H1 (cell line): ENCODE data around the gene TATDN2. TPM values are rescaled to one million over a fixed set of nuclear protein-coding genes. Genes with fewer than 3 reads are reported as not detected.

Experiments used
- CTCF ChIA-PET: fragments of 300-600 bp; sonication (Branson Sonifier 250); formaldehyde crosslinking; loops from one replicate; lab custom pipeline; 2021; ENCODE audit not compliant: partially characterized antibody; lab: Charles Lee
- POLR2A ChIA-PET: fragments of 300-600 bp; sonication (Branson Sonifier 250); formaldehyde crosslinking; loops from one replicate; lab custom pipeline; 2021; ENCODE audit warnings: inconsistent platforms; ENCODE audit not compliant: partially characterized antibody; lab: Charles Lee
- DNase-seq, 2 experiments: peaks; one replicate each; pipeline versions ENCODE4 v3.0.0 to v3.0.0-alpha.2; 2010 to 2022; ENCODE audit warnings: low spot score in 2 of 2, low read depth in 1 of 2, mixed read lengths in 1 of 2
- FAIRE-seq: peaks from 2 replicates; lab custom pipeline; 2011; peaks lifted over from hg19 to GRCh38; lab: Jason Lieb, UNC
- H2AFZ ChIP-seq: 2 replicates; pipeline ENCODE4 v1.8.1; 2012; ENCODE audit warnings: low read length, inconsistent platforms
- H2AK5ac ChIP-seq: 2 replicates; pipeline ENCODE4 v1.6.1; 2013; ENCODE audit warnings: low read depth, low read length
- H2BK120ac ChIP-seq: replicated peaks from 2 replicates; pipeline ENCODE3; 2013; ENCODE audit warnings: low read depth, low read length, inconsistent platforms
- H2BK12ac ChIP-seq: 2 replicates; pipeline ENCODE4 v1.6.1; 2013; ENCODE audit warnings: low read depth, low read length
- H2BK15ac ChIP-seq: 2 replicates; pipeline ENCODE4 v1.6.1; 2013; ENCODE audit warnings: low read length
- H2BK20ac ChIP-seq: 2 replicates; pipeline ENCODE4 v1.6.1; 2013; ENCODE audit warnings: low read length
- H2BK5ac ChIP-seq: 2 replicates; pipeline ENCODE4 v1.6.1; 2013; ENCODE audit warnings: low read depth, low read length
- H3K14ac ChIP-seq: 2 replicates; pipeline ENCODE4 v1.6.1; 2013; ENCODE audit warnings: inconsistent platforms; ENCODE audit not compliant: insufficient read length
- H3K18ac ChIP-seq: 2 replicates; pipeline ENCODE4 v1.6.1; 2013; ENCODE audit warnings: low read length; ENCODE audit errors: extremely low read depth
- H3K23ac ChIP-seq: 2 replicates; pipeline ENCODE4 v1.6.1; 2013; ENCODE audit warnings: inconsistent platforms; ENCODE audit not compliant: insufficient read length
- H3K23me2 ChIP-seq: 2 replicates; pipeline ENCODE4 v1.6.1; 2013; ENCODE audit warnings: low read depth, low read length
- H3K27ac ChIP-seq: 2 replicates; pipeline ENCODE4 v1.6.1; 2011; ENCODE audit warnings: low read depth, low read length, inconsistent platforms
- H3K27me3 ChIP-seq, 4 experiments: replicated peaks in 1 of 4; 1 replicate in 1 of 4; 2 replicates in 3 of 4; pipeline versions ENCODE4 v1.6.1 to v1.8.1; 2011 to 2013; ENCODE audit warnings: low read length in 3 of 4, mild to moderate bottlenecking in 3 of 4, inconsistent platforms in 2 of 4, mixed read lengths in 2 of 4, moderate library complexity in 1 of 4; ENCODE audit not compliant: control insufficient read depth in 3 of 4, insufficient read depth in 3 of 4; ENCODE audit errors: extremely low read depth in 1 of 4
- H3K36me3 ChIP-seq, 4 experiments: 2 replicates each; pipeline versions ENCODE4 v1.6.1 to v1.8.1; 2011 to 2013; ENCODE audit warnings: mild to moderate bottlenecking in 4 of 4, low read length in 3 of 4, moderate library complexity in 2 of 4, control low read depth in 1 of 4, inconsistent platforms in 1 of 4; ENCODE audit not compliant: insufficient read depth in 4 of 4, control insufficient read depth in 2 of 4
- H3K4ac ChIP-seq: replicated peaks from 2 replicates; pipeline ENCODE3; 2013; ENCODE audit warnings: low read length, low read depth, mixed read lengths, inconsistent platforms; ENCODE audit not compliant: insufficient read length
- H3K4me1 ChIP-seq, 4 experiments: replicated peaks in 1 of 4; 1 replicate in 1 of 4; 2 replicates in 3 of 4; pipeline versions ENCODE4 v1.6.1 to v1.8.1; 2011 to 2013; ENCODE audit warnings: low read length in 3 of 4, inconsistent platforms in 2 of 4, mixed read lengths in 1 of 4; ENCODE audit not compliant: insufficient read depth in 4 of 4, control insufficient read depth in 3 of 4
- H3K4me2 ChIP-seq, 2 experiments: 2 replicates each; pipeline versions ENCODE4 v1.6.1 to v1.8.1; 2011 to 2013; ENCODE audit warnings: low read depth in 2 of 2, low read length in 2 of 2, control low read depth in 1 of 2, inconsistent platforms in 1 of 2, mild to moderate bottlenecking in 1 of 2; ENCODE audit not compliant: insufficient read depth in 1 of 2
- H3K4me3 ChIP-seq, 4 experiments: fragments of 200-600, 300-600 bp in 1 of 4; sonication (generic), shearing (Covaris generic), sonication (Bioruptor Twin) in 1 of 4; 2 replicates each; pipeline versions ENCODE4 v1.5.1 to v1.8.1; 2011 to 2016; ENCODE audit warnings: low read length in 4 of 4, low read depth in 3 of 4, control low read depth in 2 of 4, inconsistent platforms in 2 of 4, mild to moderate bottlenecking in 2 of 4, mixed read lengths in 1 of 4, moderate library complexity in 1 of 4; ENCODE audit not compliant: insufficient read depth in 2 of 4; ENCODE audit errors: extremely low read depth in 1 of 4
- H3K56ac ChIP-seq: replicated peaks from 2 replicates; pipeline ENCODE3; 2013; ENCODE audit warnings: low read depth, mild to moderate bottlenecking, mixed read lengths, low read length, inconsistent platforms; ENCODE audit not compliant: insufficient read length
- H3K79me1 ChIP-seq: 2 replicates; pipeline ENCODE4 v1.6.1; 2013; ENCODE audit warnings: low read depth, low read length, control low read depth
- H3K79me2 ChIP-seq, 2 experiments: 2 replicates each; pipeline versions ENCODE4 v1.6.1 to v1.8.1; 2012 to 2013; ENCODE audit warnings: low read length in 2 of 2, mild to moderate bottlenecking in 2 of 2, inconsistent platforms in 1 of 2; ENCODE audit not compliant: insufficient read depth in 2 of 2, control insufficient read depth in 1 of 2
- H3K9ac ChIP-seq, 4 experiments: replicated peaks in 1 of 4; 1 replicate in 1 of 4; 2 replicates in 3 of 4; pipeline versions ENCODE4 v1.6.1 to v1.8.1; 2011 to 2013; ENCODE audit warnings: low read depth in 3 of 4, low read length in 3 of 4, control low read depth in 2 of 4, mild to moderate bottlenecking in 2 of 4, moderate library complexity in 2 of 4, inconsistent platforms in 1 of 4; ENCODE audit errors: extremely low read depth in 1 of 4
- H3K9me3 ChIP-seq, 2 experiments: 2 replicates each; pipeline versions ENCODE4 v1.6.1 to v1.8.1; 2012 to 2013; ENCODE audit warnings: mild to moderate bottlenecking in 2 of 2, moderate library complexity in 2 of 2, control low read depth in 1 of 2, inconsistent platforms in 1 of 2, low read depth in 1 of 2, low read length in 1 of 2, mixed read lengths in 1 of 2; ENCODE audit not compliant: insufficient read depth in 2 of 2
- H4K20me1 ChIP-seq, 2 experiments: replicated peaks in 1 of 2; 2 replicates each; pipeline versions ENCODE3 to v1.8.1; 2011 to 2013; ENCODE audit warnings: inconsistent platforms in 2 of 2, low read length in 2 of 2, mild to moderate bottlenecking in 1 of 2; ENCODE audit not compliant: insufficient read depth in 2 of 2, control insufficient read depth in 1 of 2
- H4K5ac ChIP-seq: 2 replicates; pipeline ENCODE4 v1.6.1; 2013; ENCODE audit warnings: low read length, low read depth, mixed read lengths, inconsistent platforms; ENCODE audit not compliant: insufficient read length
- H4K8ac ChIP-seq: 2 replicates; pipeline ENCODE4 v1.8.0; 2013; ENCODE audit warnings: mild to moderate bottlenecking, moderate library complexity, low read length, inconsistent platforms; ENCODE audit not compliant: insufficient read depth; ENCODE audit errors: extremely low read depth
- H4K91ac ChIP-seq: replicated peaks from 2 replicates; pipeline ENCODE3; 2013; ENCODE audit warnings: low read length, mixed read lengths, inconsistent platforms; ENCODE audit not compliant: insufficient read length
- WGBS, 2 experiments: shearing (Covaris generic) in 1 of 2; methylation state at CpG; one replicate each; pipeline versions ENCODE4 v1.1.6 to v1.1.7; 2013 to 2015; ENCODE audit warnings: low lambda C conversion rate in 2 of 2, mixed read lengths in 2 of 2, inconsistent platforms in 1 of 2, low coverage in 1 of 2, missing lambda C conversion rate in 1 of 2; ENCODE audit not compliant: insufficient replicate concordance in 2 of 2, insufficient coverage in 1 of 2, insufficient read length in 1 of 2; ENCODE audit errors: extremely low coverage in 1 of 2, missing lambda C conversion rate in 1 of 2; 5-methylcytosine and 5-hydroxymethylcytosine counted together
- polyA plus RNA-seq, 7 experiments: library from polyadenylated mRNA; depleted of rRNA in 3 of 7; stranded (reverse) in 5 of 7; unstranded in 2 of 7; fragments of >200 nt in 5 of 7; fragments of 200-250 nt in 2 of 7; gene quantifications; 1 replicate in 5 of 7; 2 replicates in 1 of 7; 4 replicates in 1 of 7; pipeline versions ENCODE4 v1.2.1 to v1.2.3, GENCODE V29; 2011 to 2013; ENCODE audit warnings: missing spikeins in 2 of 7, mixed read lengths in 2 of 7
- total RNA-seq: library from RNA; stranded (reverse); fragmentation: NEBNext Ultra II Directional; extraction: Animal tissue kit (Norgen Biotek cat#: 25700); gene quantifications from 2 replicates; pipeline ENCODE4 v1.2.1, GENCODE V29; 2021

Gene TATDN2
- total and polyA plus RNA-seq, 2 of the 8 experiments (the other 6 are each of a cell fraction or from before 2014, with no cell fraction given), result 12.1 to 34.8 TPM

DNA sequence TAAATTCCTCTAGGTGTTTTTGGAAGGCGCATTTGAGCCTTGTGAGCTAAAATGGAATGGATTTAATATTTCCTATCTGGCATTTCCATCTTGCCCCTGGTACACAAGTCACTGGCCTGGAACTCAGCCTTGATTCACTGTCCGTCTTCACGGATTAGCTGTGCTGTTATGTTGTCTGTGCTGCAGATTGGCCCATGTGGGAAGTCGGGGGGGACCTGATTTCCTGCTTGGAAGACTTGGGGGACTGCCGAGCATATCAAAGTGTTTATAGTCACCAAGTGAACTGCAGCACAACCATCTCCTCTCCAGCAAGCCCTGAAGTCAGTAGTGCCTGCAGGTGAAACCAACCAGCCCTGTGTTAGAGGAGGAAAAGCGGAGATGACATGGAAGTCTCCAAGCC, 32.3 kb downstream of the TATDN2 start:
- CTCF ChIA-PET, result interaction anchor here (0.6 to 2.1 kb wide), 9 partner anchors 10 to 201 kb away, joined by 3 to 7 read pairs (median 4); partner anchors contain the start of gene TATDN2
- peaks cover 0 to 32% (median 21%) of the 10 kb centered on the region in 4 experiments for H3K36me3 ChIP-seq
- FAIRE-seq, result no peak

More for the DNA sequence above, 32.3 kb downstream of the TATDN2 start:
- Histone ChIP-seq H3K4me2 (no peak overlapping the region), H3K4ac (no peak overlapping the region), H3K18ac (no peak overlapping the region), H2BK12ac (no peak overlapping the region), H3K23ac (no peak overlapping the region), H2BK5ac (no peak overlapping the region), H3K79me1 (peaks cover 3% of the 10 kb centered on the region; the same call in 1 of the 2 replicates), H4K91ac (no peak overlapping the region), H3K27me3 (no peaks in the 10 kb centered on the region), H3K79me2 (peaks cover 0 to 2% of the 10 kb centered on the region in 2 experiments; a peak in 1 of 4 replicates), H3K14ac (no peak overlapping the region), H2AK5ac (no peak overlapping the region), H4K8ac (no peak overlapping the region), H2BK15ac (no peak overlapping the region), H3K27ac (no peak overlapping the region), H2BK120ac (no peak overlapping the region), H3K56ac (no peak overlapping the region), H3K4me1 (no peaks in the 10 kb centered on the region), H3K9me3 (no peaks in the 10 kb centered on the region), H2BK20ac (no peak overlapping the region), H3K4me3 (no peak overlapping the region), H3K9ac (no peak overlapping the region), H2AFZ (no peak overlapping the region), H4K5ac (no peak overlapping the region), H3K23me2 (no peaks in the 10 kb centered on the region), H4K20me1 (peaks cover 0 to 10% of the 10 kb centered on the region in 2 experiments)
- no peak for DNase-seq
- 92% methylated on average over 6 of the region's 6 CpGs; no CpG with 5 or more reads in 1 of the 2 experiments for WGBS, 2 experiments
- POLR2A ChIA-PET, result interaction anchor here (0.7 to 1.4 kb wide), 2 partner anchors 11 to 32 kb away, joined by 3 read pairs; partner anchors contain the start of gene TATDN2
